ENCODE data around the gene HS3ST6.
"Not testable (repeated sequence)": the region's sequence is repeated elsewhere in the genome, so short reads cannot be mapped to it uniquely, and the experiment has no call there.

HS3ST6 gene

DNA sequence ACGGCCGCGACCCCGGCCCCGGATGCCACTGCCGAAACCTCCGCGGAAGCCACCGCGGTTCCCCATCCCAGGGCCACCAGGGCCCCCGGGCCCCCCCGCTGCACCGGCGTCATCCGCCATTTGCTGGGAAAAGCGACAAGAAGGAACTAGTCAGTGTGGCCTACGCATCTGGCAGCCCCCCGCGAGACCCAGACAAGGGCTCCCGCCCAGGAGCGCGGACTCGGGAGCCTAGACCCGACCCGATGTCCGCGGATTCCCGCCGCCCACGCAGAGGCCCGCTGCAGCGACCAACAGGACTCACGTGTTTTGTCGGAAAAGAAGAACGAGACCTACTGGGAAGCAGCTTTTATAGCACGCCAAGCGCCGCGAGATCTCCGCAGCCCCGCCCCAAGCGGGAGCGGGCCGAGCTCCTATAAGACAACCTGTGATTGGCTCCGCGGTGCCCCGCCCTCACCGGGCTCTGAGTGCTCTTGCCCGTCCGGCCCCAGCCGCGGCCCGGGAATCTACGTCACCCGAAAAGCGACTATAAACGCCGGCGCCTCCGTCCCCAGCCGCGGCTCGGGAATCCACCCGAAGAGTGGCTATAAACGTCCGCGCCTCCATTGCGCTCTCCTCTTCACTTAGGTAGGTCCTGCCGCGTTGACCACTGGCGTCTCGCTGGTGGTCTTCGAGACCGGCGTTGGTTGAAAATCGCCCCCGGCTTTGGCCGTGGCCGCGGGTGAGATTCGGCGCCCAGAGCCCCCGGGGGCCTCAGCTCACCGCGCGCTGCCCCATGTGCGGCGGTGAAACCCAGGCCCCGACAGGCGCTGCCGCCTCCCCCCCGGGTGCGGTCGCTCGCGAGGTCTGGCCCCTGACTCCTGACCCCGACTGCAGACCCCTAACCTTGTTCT is 46.5 kb upstream of the HS3ST6 start, which contains the start of gene RPS2:
Gene RPS2, minus strand, starts transcription at position 321 of the 890 bp plus-strand sequence. Its CDS starts 201 bp downstream, at position 120.
- Histone ChIP-seq H3K9ac (ENCODE audit: low read length) (peak within 1 kb of the TSS; percentile 97), H3K27ac (ENCODE audit: low read length, poor library complexity, severe bottlenecking) (peak within 1 kb of the TSS; percentile 84), H2BK15ac (ENCODE audit: low read depth, poor library complexity, severe bottlenecking) (peak within 1 kb of the TSS; percentile 55), H4K8ac (ENCODE audit: low read length) (peak within 1 kb of the TSS; percentile 90), H3K4me2 (ENCODE audit: low read length, poor library complexity, severe bottlenecking) (peak within 1 kb of the TSS; percentile 92), H3K36me3 (ENCODE audit: control insufficient read depth in 1 of 2, insufficient read depth in 2 of 2, low read depth in 1 of 2, low read length in 2 of 2) (peaks cover 33 to 34% of the 10 kb centered on the region in 2 experiments), H2BK120ac (ENCODE audit: low read depth, low read length) (peak within 1 kb of the TSS; percentile 77), H2BK12ac (ENCODE audit: low read length in 2 of 2) (no peak within 1 kb of the TSS), H3K9me3 (ENCODE audit: control insufficient read depth, low read length) (peaks cover 4% of the 10 kb centered on the region), H3K4me1 (ENCODE audit: control insufficient read depth, insufficient read depth, low read depth, low read length) (peaks cover 28% of the 10 kb centered on the region), H3K4me3 (ENCODE audit: insufficient read depth in 1 of 2, low read depth in 1 of 2, low read length in 2 of 2) (peak within 1 kb of the TSS; percentile 88 to 91), H2AFZ (ENCODE audit: low read depth, low read length) (peak within 1 kb of the TSS; percentile 72), H3K79me1 (replicated peaks; ENCODE audit: low read length, poor library complexity, severe bottlenecking) (peaks cover 8% of the 10 kb centered on the region), H2BK5ac (ENCODE audit: low read depth, low read length, poor library complexity, severe bottlenecking) (peak within 1 kb of the TSS; percentile 97), H3K23ac (ENCODE audit: low read length in 2 of 2) (peak within 1 kb of the TSS in 1 of 2 experiments; percentile 81), H3K27me3 (ENCODE audit: control insufficient read depth in 1 of 2, insufficient read depth in 1 of 2, low read length in 2 of 2) (no peaks in the 10 kb centered on the region), H3K4ac (ENCODE audit: low read depth in 1 of 2, low read length in 2 of 2) (peak within 1 kb of the TSS; percentile 86 to 93), H2AK5ac (ENCODE audit: low read length, severe bottlenecking) (peak within 1 kb of the TSS; percentile 78), H4K91ac (ENCODE audit: low read length) (peak within 1 kb of the TSS; percentile 78), H3K14ac (ENCODE audit: low read length in 2 of 2) (peak within 1 kb of the TSS in 1 of 2 experiments; percentile 74), H3K18ac (ENCODE audit: low read depth in 1 of 2, low read length in 2 of 2) (peak within 1 kb of the TSS; percentile 79 to 93)
- WGBS = under 1% methylated on average over 91 of the region's 97 CpGs
- DNase-seq = peak; percentile 99

DNA sequence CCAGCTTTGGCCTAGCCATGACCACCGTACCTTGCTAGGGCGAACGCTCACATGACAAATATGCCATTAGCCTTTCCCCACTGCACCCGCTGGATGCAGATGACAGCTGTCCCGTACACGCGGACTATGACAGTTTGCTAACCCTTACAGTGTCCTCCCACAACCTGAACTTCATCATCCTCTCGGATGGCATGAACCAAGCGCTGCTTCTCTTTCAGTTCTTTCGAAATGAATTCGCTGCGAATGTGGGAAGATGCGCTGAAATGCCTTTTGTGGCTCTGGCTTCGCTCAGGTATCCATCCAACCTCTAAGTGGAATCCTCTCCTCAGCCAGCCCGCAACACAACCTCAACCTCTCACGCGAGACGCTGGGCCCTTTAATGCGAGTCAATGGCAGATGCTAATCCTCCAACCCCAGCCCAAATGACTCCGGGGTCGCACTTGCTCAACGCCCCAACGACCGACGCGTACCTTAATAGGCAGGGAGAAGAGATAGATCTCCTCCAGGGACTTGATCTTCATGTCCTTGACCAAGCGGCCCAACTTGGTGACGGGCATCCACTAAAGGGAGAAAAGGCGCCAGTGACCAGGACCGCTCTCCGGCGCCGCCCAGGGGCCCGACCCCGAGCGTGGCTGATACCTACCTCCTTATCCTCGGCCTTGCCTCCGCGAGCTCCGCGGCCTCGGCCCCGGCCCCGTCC is 45.7 kb upstream of the HS3ST6 start:
- Histone ChIP-seq H3K4me3 (ENCODE audit: insufficient read depth in 1 of 2, low read depth in 1 of 2, low read length in 2 of 2) (peak overlapping the region; percentile 84 to 91), H3K18ac (ENCODE audit: low read depth in 1 of 2, low read length in 2 of 2) (peak overlapping the region in 1 of 2 experiments; percentile 68), H4K91ac (ENCODE audit: low read length) (no peak overlapping the region), H2BK120ac (ENCODE audit: low read depth, low read length) (no peak overlapping the region), H2BK15ac (ENCODE audit: low read depth, poor library complexity, severe bottlenecking) (no peak overlapping the region), H3K4ac (ENCODE audit: low read depth in 1 of 2, low read length in 2 of 2) (peak overlapping the region in 1 of 2 experiments; percentile 74), H3K27me3 (ENCODE audit: control insufficient read depth in 1 of 2, insufficient read depth in 1 of 2, low read length in 2 of 2) (no peaks in the 10 kb centered on the region), H3K4me2 (ENCODE audit: low read length, poor library complexity, severe bottlenecking) (peak overlapping the region; percentile 55), H2AFZ (ENCODE audit: low read depth, low read length) (no peak overlapping the region), H3K14ac (ENCODE audit: low read length in 2 of 2) (peak overlapping the region in 1 of 2 experiments; percentile 35), H2BK5ac (ENCODE audit: low read depth, low read length, poor library complexity, severe bottlenecking) (peak overlapping the region; percentile 97), H3K9ac (ENCODE audit: low read length) (peak overlapping the region; percentile 97), H3K9me3 (ENCODE audit: control insufficient read depth, low read length) (peaks cover 4% of the 10 kb centered on the region), H2BK12ac (ENCODE audit: low read length in 2 of 2) (no peak overlapping the region), H3K23ac (ENCODE audit: low read length in 2 of 2) (peak overlapping the region in 1 of 2 experiments; percentile 34), H3K79me1 (replicated peaks; ENCODE audit: low read length, poor library complexity, severe bottlenecking) (peaks cover 8% of the 10 kb centered on the region), H4K8ac (ENCODE audit: low read length) (no peak overlapping the region), H2AK5ac (ENCODE audit: low read length, severe bottlenecking) (no peak overlapping the region), H3K27ac (ENCODE audit: low read length, poor library complexity, severe bottlenecking) (peak overlapping the region; percentile 45), H3K4me1 (ENCODE audit: control insufficient read depth, insufficient read depth, low read depth, low read length) (peaks cover 32% of the 10 kb centered on the region), H3K36me3 (ENCODE audit: control insufficient read depth in 1 of 2, insufficient read depth in 2 of 2, low read depth in 1 of 2, low read length in 2 of 2) (peaks cover 33 to 34% of the 10 kb centered on the region in 2 experiments)
- peak; percentile 57 for DNase-seq
- under 1% methylated on average over 40 of the region's 44 CpGs for WGBS

DNA sequence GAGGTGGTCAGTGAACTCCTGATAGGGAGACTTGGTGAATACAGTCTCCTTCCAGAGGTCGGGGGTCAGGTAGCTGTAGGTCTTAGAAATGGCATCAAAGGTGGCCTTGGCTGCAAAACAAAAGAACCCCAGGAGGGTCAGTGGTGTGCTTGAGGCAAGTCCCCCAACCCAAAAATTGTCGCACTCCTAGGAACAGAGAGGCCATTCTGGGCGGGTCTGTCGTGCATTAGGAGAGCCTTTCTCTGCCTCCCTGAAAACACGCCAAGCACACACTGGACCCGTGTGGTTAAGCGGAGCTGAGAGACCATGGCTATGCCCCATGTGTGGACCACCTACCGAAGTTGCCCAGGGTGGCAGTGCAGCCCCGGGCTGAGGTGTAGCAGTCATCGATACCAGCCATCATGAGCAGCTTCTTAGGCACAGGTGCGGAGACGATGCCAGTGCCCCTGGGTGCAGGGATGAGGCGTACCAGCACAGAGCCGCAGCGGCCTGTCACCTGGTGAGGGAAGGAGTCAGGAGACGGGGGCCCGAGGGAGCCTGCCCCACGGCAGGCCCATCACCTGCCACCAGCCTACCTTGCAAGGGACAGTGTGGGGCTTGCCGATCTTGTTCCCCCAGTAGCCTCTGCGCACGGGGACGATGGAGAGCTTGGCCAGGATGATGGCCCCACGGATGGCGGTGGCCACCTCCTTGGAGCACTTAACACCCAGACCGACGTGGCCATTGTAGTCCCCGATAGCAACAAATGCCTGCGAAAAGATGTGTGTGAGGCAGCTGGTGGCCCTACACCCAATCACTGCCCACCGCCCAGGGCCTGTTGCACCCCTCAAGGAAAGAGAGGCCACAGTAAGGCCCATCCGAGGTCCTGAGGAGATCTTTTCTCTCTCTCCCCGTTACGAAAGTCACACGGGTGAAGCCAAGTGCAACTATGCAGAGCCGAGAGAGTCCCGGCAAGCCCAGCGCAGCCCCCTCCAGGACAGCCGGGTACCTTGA is 44.2 kb upstream of the HS3ST6 start:
- not testable (repeated sequence) for H4K8ac ChIP-seq (ENCODE audit: low read length); H2BK120ac ChIP-seq (ENCODE audit: low read depth, low read length); H3K79me1 ChIP-seq (replicated peaks; ENCODE audit: low read length, poor library complexity, severe bottlenecking); H3K9me3 ChIP-seq (ENCODE audit: control insufficient read depth, low read length); H3K23ac ChIP-seq (ENCODE audit: low read length in 2 of 2); H2BK15ac ChIP-seq (ENCODE audit: low read depth, poor library complexity, severe bottlenecking); H3K18ac ChIP-seq (ENCODE audit: low read depth in 1 of 2, low read length in 2 of 2); H2AFZ ChIP-seq (ENCODE audit: low read depth, low read length); H3K14ac ChIP-seq (ENCODE audit: low read length in 2 of 2); H3K27ac ChIP-seq (ENCODE audit: low read length, poor library complexity, severe bottlenecking); H2BK5ac ChIP-seq (ENCODE audit: low read depth, low read length, poor library complexity, severe bottlenecking); H2BK12ac ChIP-seq (ENCODE audit: low read length in 2 of 2); H3K4ac ChIP-seq (ENCODE audit: low read depth in 1 of 2, low read length in 2 of 2); H3K9ac ChIP-seq (ENCODE audit: low read length); H2AK5ac ChIP-seq (ENCODE audit: low read length, severe bottlenecking); DNase-seq; H3K27me3 ChIP-seq (ENCODE audit: control insufficient read depth in 1 of 2, insufficient read depth in 1 of 2, low read length in 2 of 2); H4K91ac ChIP-seq (ENCODE audit: low read length)
- Histone ChIP-seq H3K4me1 (ENCODE audit: control insufficient read depth, insufficient read depth, low read depth, low read length) (peaks cover 35% of the 10 kb centered on the region), H3K4me2 (ENCODE audit: low read length, poor library complexity, severe bottlenecking) (peak overlapping the region; percentile 45), H3K36me3 (ENCODE audit: control insufficient read depth in 1 of 2, insufficient read depth in 2 of 2, low read depth in 1 of 2, low read length in 2 of 2) (peaks cover 33 to 34% of the 10 kb centered on the region in 2 experiments), H3K4me3 (ENCODE audit: insufficient read depth in 1 of 2, low read depth in 1 of 2, low read length in 2 of 2) (peak overlapping the region in 1 of 2 experiments; percentile 91)
- 88% methylated on average over 37 of the region's 37 CpGs for WGBS
